DND-41 (cell line): Measurements from ENCODE around the gene PIK3CD.

ENCODE experiments used
- ATAC-seq: fragments of 200-7000 bp; cut with Tn5 transposase; 3 replicates; pipeline ENCODE4 v1.9.1; 2021; ENCODE audit warnings: low read depth; ENCODE audit not compliant: insufficient read depth
- DNase-seq: peaks from one replicate; pipeline ENCODE4 v3.0.0-alpha.2; 2020
- H2AFZ ChIP-seq: 2 replicates; pipeline ENCODE4 v1.6.0; 2012; ENCODE audit warnings: low read depth, low read length
- H3K27ac ChIP-seq: 2 replicates; pipeline ENCODE4 v1.5.1; 2012; ENCODE audit warnings: low read length, inconsistent platforms
- H3K27me3 ChIP-seq: fragments of 200-600 bp; sonication (generic); 2 replicates; pipeline ENCODE4 v1.6.0; 2012; ENCODE audit warnings: low read length, mild to moderate bottlenecking, inconsistent platforms; ENCODE audit not compliant: insufficient read depth, poor library complexity
- H3K36me3 ChIP-seq: 2 replicates; pipeline ENCODE4 v1.5.1; 2012; ENCODE audit warnings: low read length, inconsistent platforms; ENCODE audit not compliant: insufficient read depth
- H3K4me1 ChIP-seq: 2 replicates; pipeline ENCODE4 v1.5.1; 2012; ENCODE audit warnings: mild to moderate bottlenecking, low read length; ENCODE audit not compliant: insufficient read depth
- H3K4me2 ChIP-seq: 2 replicates; pipeline ENCODE4 v1.6.0; 2012; ENCODE audit warnings: mild to moderate bottlenecking, moderate library complexity, low read length, inconsistent platforms; ENCODE audit not compliant: insufficient read depth
- H3K4me3 ChIP-seq, 2 experiments: fragments of 200-600 bp in 1 of 2; shearing (Covaris generic) in 1 of 2; 2 replicates each; pipeline ENCODE4 v1.5.1; 2012 to 2016; ENCODE audit warnings: inconsistent platforms in 2 of 2, low read length in 2 of 2, mild to moderate bottlenecking in 2 of 2, low read depth in 1 of 2, moderate library complexity in 1 of 2
- H3K79me2 ChIP-seq: 2 replicates; pipeline ENCODE4 v1.6.0; 2012; ENCODE audit warnings: low read length, inconsistent platforms; ENCODE audit not compliant: insufficient read depth
- H3K9ac ChIP-seq: 2 replicates; pipeline ENCODE4 v1.6.0; 2012; ENCODE audit warnings: low read depth, mild to moderate bottlenecking, inconsistent platforms, low read length, moderate library complexity
- H3K9me3 ChIP-seq: 2 replicates; pipeline ENCODE4 v1.5.1; 2012; ENCODE audit warnings: low read length, moderate library complexity, mild to moderate bottlenecking, inconsistent platforms; ENCODE audit not compliant: insufficient read depth, severe bottlenecking
- H4K20me1 ChIP-seq: 2 replicates; pipeline ENCODE4 v1.6.0; 2012; ENCODE audit warnings: low read length; ENCODE audit not compliant: insufficient read depth
- EZH2 ChIP-seq: IDR thresholded peaks from 3 replicates; pipeline ENCODE4 v1.6.1; 2012; ENCODE audit warnings: borderline replicate concordance, low read depth, mild to moderate bottlenecking, moderate library complexity, low read length, inconsistent platforms; ENCODE audit not compliant: severe bottlenecking
- TF ChIP-seq, protein P1 (sequence below): IDR thresholded peaks from 2 replicates; pipeline ENCODE4 v1.5.1; 2012; ENCODE audit warnings: borderline replicate concordance, low read length, moderate library complexity, mild to moderate bottlenecking; ENCODE audit not compliant: poor library complexity, severe bottlenecking; ENCODE audit errors: extremely low read depth

PIK3CD gene

DNA sequence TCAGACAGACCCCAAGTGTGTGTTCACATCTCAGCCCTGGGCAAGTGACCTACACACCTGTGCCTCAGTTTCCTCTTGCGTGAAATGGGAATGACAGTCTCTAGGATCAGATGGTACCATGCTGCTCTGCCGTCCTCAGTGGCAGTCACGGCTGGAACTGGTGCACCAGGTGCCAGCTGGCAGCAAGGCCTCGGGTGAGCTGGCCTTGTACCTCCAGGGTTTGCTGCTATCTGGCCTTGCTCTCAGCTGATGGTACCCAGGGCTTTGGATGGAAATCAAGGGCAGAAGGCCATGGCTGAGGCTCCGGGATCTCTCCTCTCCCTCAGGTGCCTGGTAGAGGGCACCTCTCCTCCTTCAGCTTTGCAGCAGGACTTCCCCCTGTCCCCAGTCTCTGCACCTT is 41.5 kb upstream of the PIK3CD start:
- Histone ChIP-seq H2AFZ (no peak overlapping the region), H4K20me1 (peaks cover 19% of the 10 kb centered on the region), H3K79me2 (no peaks in the 10 kb centered on the region), H3K4me3 (no peak overlapping the region), H3K36me3 (peaks cover 89% of the 10 kb centered on the region), H3K27ac (no peak overlapping the region), H3K27me3 (no peaks in the 10 kb centered on the region), H3K9me3 (no peaks in the 10 kb centered on the region), H3K9ac (no peak overlapping the region), H3K4me1 (no peaks in the 10 kb centered on the region), H3K4me2 (no peak overlapping the region)
- DNase-seq (no peak), ATAC-seq (no peak)
- TF ChIP-seq, protein P1, sequence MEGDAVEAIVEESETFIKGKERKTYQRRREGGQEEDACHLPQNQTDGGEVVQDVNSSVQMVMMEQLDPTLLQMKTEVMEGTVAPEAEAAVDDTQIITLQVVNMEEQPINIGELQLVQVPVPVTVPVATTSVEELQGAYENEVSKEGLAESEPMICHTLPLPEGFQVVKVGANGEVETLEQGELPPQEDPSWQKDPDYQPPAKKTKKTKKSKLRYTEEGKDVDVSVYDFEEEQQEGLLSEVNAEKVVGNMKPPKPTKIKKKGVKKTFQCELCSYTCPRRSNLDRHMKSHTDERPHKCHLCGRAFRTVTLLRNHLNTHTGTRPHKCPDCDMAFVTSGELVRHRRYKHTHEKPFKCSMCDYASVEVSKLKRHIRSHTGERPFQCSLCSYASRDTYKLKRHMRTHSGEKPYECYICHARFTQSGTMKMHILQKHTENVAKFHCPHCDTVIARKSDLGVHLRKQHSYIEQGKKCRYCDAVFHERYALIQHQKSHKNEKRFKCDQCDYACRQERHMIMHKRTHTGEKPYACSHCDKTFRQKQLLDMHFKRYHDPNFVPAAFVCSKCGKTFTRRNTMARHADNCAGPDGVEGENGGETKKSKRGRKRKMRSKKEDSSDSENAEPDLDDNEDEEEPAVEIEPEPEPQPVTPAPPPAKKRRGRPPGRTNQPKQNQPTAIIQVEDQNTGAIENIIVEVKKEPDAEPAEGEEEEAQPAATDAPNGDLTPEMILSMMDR, result no peak
- TF ChIP-seq EZH2, result no peak

GRCh38 chr1:9610548-9610947 is 41.0 kb upstream of the PIK3CD start:
- H3K27ac ChIP-seq, result no peak overlapping the region
- peaks cover 14% of the 10 kb centered on the region for H4K20me1 ChIP-seq
- peaks cover 83% of the 10 kb centered on the region for H3K36me3 ChIP-seq
- no peak overlapping the region for H3K4me2 ChIP-seq
- no peak for TF ChIP-seq EZH2
- TF ChIP-seq, protein P1, result no peak
- H3K4me3 ChIP-seq, result no peak overlapping the region
- H3K27me3 ChIP-seq, result no peaks in the 10 kb centered on the region
- H3K9ac ChIP-seq, result no peak overlapping the region
- H3K9me3 ChIP-seq, result no peaks in the 10 kb centered on the region
- H3K79me2 ChIP-seq, result no peaks in the 10 kb centered on the region
- ATAC-seq (no peak), DNase-seq (no peak)
- H2AFZ ChIP-seq, result no peak overlapping the region
- no peaks in the 10 kb centered on the region for H3K4me1 ChIP-seq

GRCh38 chr1:9611716-9612115 is 39.8 kb upstream of the PIK3CD start:
- no peaks in the 10 kb centered on the region for H3K27me3 ChIP-seq
- no peak overlapping the region for H2AFZ ChIP-seq
- H3K79me2 ChIP-seq, result no peaks in the 10 kb centered on the region
- H3K4me1 ChIP-seq, result no peaks in the 10 kb centered on the region
- H3K9ac ChIP-seq, result no peak overlapping the region
- peaks cover 72% of the 10 kb centered on the region for H3K36me3 ChIP-seq
- peaks cover 7% of the 10 kb centered on the region; the same call in 1 of the 2 replicates for H4K20me1 ChIP-seq
- H3K4me3 ChIP-seq, result no peak overlapping the region
- no peaks in the 10 kb centered on the region for H3K9me3 ChIP-seq
- no peak for ATAC-seq
- TF ChIP-seq, protein P1, result no peak
- no peak for TF ChIP-seq EZH2
- no peak overlapping the region for H3K27ac ChIP-seq
- no peak for DNase-seq
- H3K4me2 ChIP-seq, result no peak overlapping the region
